Sigmoid colon (tissue), 7 donors: ENCODE data around the gene C19orf38. TPM values are rescaled to one million over a fixed set of nuclear protein-coding genes. Genes with fewer than 3 reads are reported as not detected.

Experiments used
- DNase-seq: peaks from one replicate; pipeline ENCODE4 v3.0.0-alpha.2; 2019
- H3K27ac ChIP-seq, 4 donors: fragments of 200-600 bp; sonication (generic); one replicate each; pipeline ENCODE4 v1.5.1; 2016 to 2019; ENCODE audit warnings: mild to moderate bottlenecking in 1 of 4
- H3K27me3 ChIP-seq, 3 donors: fragments of 200-600 bp; sonication (generic); one replicate each; pipeline ENCODE4 v1.5.1; 2019; ENCODE audit warnings: mild to moderate bottlenecking in 1 of 3
- H3K36me3 ChIP-seq, 4 donors: fragments of 200-600 bp; sonication (generic); one replicate each; pipeline ENCODE4 v1.5.1; 2016 to 2019
- H3K4me1 ChIP-seq, 4 donors: fragments of 200-600 bp; sonication (generic); one replicate each; pipeline ENCODE4 v1.5.1; 2017 to 2019
- H3K4me3 ChIP-seq, 4 donors: fragments of 200-600 bp; sonication (generic); one replicate each; pipeline ENCODE4 v1.5.1; 2017 to 2019; ENCODE audit warnings: mild to moderate bottlenecking in 2 of 4, moderate library complexity in 1 of 4
- H3K9me3 ChIP-seq, 4 donors: fragments of 200-600 bp in 3 of 4; sonication (generic) in 3 of 4; one replicate each; pipeline versions ENCODE4 v1.5.1 to v1.6.1; 2013 to 2019
- EP300 ChIP-seq, 4 donors: sonication (generic); formaldehyde crosslinking; IDR thresholded peaks; one replicate each; pipeline ENCODE4 v1.6.1; 2017; ENCODE audit warnings: antibody characterized with exemption in 4 of 4
- POLR2A ChIP-seq, 2 donors: fragments of 450-650 bp; IDR thresholded peaks; one replicate each; pipeline ENCODE4 v1.6.1; 2016; ENCODE audit warnings: antibody characterized with exemption in 2 of 2, mild to moderate bottlenecking in 2 of 2, moderate library complexity in 2 of 2
- POLR2AphosphoS5 ChIP-seq, 4 donors: sonication (generic); formaldehyde crosslinking; IDR thresholded peaks; one replicate each; pipeline ENCODE4 v1.6.1; 2017; ENCODE audit warnings: antibody characterized with exemption in 4 of 4
- WGBS, 2 donors: extraction: QIAGEN DNeasy Blood & Tissue Kit; methylation state at CpG; one replicate each; pipeline ENCODE4 v1.1.7; 2013; 5-methylcytosine and 5-hydroxymethylcytosine counted together
- intact Hi-C: fragments of 100-400 bp; cut with DNase I; formaldehyde crosslinking; loops from one replicate; pipeline ENCODE4 v1.15.1; 2023
- polyA plus RNA-seq, 3 donors: library from polyadenylated mRNA; stranded (reverse); fragments of 200-250 nt; gene quantifications; one replicate each; pipeline ENCODE4 v1.2.3, GENCODE V29; 2013
- total RNA-seq, 4 donors: library from RNA; depleted of rRNA; stranded (reverse); fragments of >200 nt; gene quantifications; one replicate each; pipeline ENCODE4 v1.1.0, GENCODE V29; 2016
- TF ChIP-seq, protein P1 (sequence below), 4 experiments: fragments of 450-650 bp in 3 of 4; fragments of 200-600 bp in 1 of 4; IDR thresholded peaks; one replicate each; pipeline ENCODE4 v1.5.1; 2016 to 2019; ENCODE audit warnings: antibody characterized with exemption in 4 of 4, mild to moderate bottlenecking in 3 of 4, moderate library complexity in 2 of 4
- donor health status: healthy with polysubstance abuse.
- donor health status: Bipolar disorder and iron deficiency.
- donor health status: healthy.

Gene C19orf38
- total and polyA plus RNA-seq, 7 donors, result 0.92 to 3.3 (median 1.6) TPM; not detected in 1

DNA sequence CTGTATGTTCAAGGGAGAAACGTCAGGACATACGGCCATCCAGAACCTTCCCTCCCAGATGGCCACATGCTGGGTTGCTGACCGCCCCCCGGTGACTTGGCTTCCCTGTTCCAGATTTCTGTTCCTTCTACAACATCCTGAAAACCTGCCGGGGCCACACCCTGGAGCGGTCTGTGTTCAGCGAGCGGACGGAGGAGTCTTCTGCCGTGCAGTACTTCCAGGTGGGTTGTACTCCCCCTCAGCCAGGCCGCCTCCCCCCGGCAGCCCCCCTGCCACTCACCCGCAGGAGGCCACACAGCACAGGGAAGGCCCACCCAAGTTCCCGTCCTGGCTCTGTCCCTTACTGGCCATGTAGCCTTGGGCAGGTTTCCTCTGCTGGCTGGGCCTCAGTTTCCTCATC lies 59.7 kb downstream of the C19orf38 start:
- TF ChIP-seq POLR2AphosphoS5 (IDR thresholded peaks at IDR 0.05) (no peak), EP300 (IDR thresholded peaks at IDR 0.05) (no peak), POLR2A (IDR thresholded peaks at IDR 0.05) (no peak)
- TF ChIP-seq, protein P1, sequence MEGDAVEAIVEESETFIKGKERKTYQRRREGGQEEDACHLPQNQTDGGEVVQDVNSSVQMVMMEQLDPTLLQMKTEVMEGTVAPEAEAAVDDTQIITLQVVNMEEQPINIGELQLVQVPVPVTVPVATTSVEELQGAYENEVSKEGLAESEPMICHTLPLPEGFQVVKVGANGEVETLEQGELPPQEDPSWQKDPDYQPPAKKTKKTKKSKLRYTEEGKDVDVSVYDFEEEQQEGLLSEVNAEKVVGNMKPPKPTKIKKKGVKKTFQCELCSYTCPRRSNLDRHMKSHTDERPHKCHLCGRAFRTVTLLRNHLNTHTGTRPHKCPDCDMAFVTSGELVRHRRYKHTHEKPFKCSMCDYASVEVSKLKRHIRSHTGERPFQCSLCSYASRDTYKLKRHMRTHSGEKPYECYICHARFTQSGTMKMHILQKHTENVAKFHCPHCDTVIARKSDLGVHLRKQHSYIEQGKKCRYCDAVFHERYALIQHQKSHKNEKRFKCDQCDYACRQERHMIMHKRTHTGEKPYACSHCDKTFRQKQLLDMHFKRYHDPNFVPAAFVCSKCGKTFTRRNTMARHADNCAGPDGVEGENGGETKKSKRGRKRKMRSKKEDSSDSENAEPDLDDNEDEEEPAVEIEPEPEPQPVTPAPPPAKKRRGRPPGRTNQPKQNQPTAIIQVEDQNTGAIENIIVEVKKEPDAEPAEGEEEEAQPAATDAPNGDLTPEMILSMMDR (IDR thresholded peaks at IDR 0.05), result no peak
- peaks cover 28 to 55% (median 46%) of the 10 kb centered on the region in 4 donors for H3K36me3 ChIP-seq
- no peaks in the 10 kb centered on the region for H3K9me3 ChIP-seq
- H3K4me3 ChIP-seq, result no peak overlapping the region
- no peaks in the 10 kb centered on the region for H3K4me1 ChIP-seq
- DNase-seq, result no peak
- intact Hi-C loops, result no loop called here
- 91 to 92% methylated on average over 14 of the region's 14 CpGs for WGBS, 2 donors
- no peak overlapping the region for H3K27ac ChIP-seq
- no peaks in the 10 kb centered on the region for H3K27me3 ChIP-seq

DNA sequence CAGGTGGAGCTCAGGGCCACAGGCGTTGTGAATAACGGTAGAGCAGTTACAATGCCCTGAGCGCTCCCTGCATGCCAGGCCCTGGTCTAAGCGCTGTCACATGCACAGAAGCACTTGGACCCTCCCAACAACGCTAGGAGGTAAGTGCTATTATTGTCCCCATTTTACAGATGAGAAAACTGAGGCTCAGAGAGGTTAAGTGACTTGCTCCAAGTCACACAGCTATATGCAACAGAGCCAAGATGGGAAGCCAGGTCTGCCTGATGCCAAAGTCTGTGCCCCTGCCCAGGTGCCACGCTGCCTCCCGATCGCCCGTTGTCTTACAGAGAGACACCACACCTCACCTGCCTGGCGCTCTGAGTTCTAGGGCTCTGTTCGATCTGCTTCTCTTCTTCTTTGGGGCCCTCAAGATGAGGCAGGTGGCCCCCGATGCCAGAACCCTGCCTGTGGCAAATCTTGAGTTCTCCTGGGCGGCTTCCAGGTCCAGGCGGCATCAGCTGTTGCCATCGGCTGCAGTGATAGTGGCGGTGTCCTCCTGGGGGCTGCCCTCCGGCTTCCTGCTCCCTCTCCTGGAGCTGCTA lies 60.3 kb downstream of the C19orf38 start:
- Histone ChIP-seq H3K9me3 (no peaks in the 10 kb centered on the region), H3K4me1 (no peaks in the 10 kb centered on the region), H3K4me3 (no peak overlapping the region), H3K36me3 (peaks cover 28 to 61% (median 47%) of the 10 kb centered on the region in 4 donors), H3K27me3 (no peaks in the 10 kb centered on the region), H3K27ac (no peak overlapping the region)
- no peak for DNase-seq
- intact Hi-C loops, result no loop called here
- no peak for TF ChIP-seq POLR2A (IDR thresholded peaks at IDR 0.05)
- TF ChIP-seq, protein P1 (IDR thresholded peaks at IDR 0.05), result no peak
- TF ChIP-seq POLR2AphosphoS5 (IDR thresholded peaks at IDR 0.05), result no peak
- TF ChIP-seq EP300 (IDR thresholded peaks at IDR 0.05), result no peak
- WGBS, 2 donors, result 96 to 97% methylated on average over 17 of the region's 17 CpGs

DNA sequence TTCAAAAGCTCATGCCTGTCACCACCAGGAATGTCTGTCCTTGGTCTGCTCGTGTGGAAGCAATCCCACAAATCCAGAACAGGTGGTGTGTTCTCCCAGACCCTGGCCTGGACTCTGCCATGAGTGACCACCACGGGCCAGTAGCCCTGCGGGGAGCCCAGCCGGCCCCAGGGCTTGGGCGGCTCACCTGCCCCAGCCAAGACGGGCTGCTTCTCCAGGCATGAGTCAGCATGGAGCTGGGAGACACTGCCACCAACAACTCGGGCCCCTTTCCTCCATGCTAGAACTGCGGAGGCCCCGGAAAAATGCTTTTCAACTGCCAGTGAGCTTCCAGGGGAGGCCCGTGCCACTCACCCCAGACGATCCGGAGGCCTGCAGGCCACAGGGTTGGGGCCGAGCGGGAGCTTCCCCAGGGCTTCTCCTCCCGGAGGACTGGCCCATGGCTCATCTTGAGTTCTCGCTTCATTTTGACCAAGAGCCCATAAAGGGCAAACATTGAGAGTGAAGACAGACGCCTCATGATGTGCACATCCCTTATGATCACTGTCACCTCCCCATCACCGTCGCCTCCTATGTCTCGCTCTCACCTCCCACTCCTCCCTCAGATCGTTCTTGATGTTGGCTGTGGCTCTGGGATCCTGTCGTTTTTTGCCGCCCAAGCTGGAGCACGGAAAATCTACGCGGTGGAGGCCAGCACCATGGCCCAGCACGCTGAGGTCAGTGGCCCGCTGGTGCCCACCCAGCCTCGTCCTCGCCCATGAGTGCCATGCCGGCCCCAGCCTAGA lies 63.6 kb downstream of the C19orf38 start:
- intact Hi-C loops, result no loop called here
- Histone ChIP-seq H3K36me3 (peaks cover 36 to 93% (median 56%) of the 10 kb centered on the region in 4 donors), H3K9me3 (no peaks in the 10 kb centered on the region), H3K4me1 (no peaks in the 10 kb centered on the region), H3K27ac (no peak overlapping the region), H3K27me3 (no peaks in the 10 kb centered on the region), H3K4me3 (no peak overlapping the region)
- TF ChIP-seq POLR2AphosphoS5 (IDR thresholded peaks at IDR 0.05) (no peak), EP300 (IDR thresholded peaks at IDR 0.05) (no peak), POLR2A (IDR thresholded peaks at IDR 0.05) (no peak)
- TF ChIP-seq, protein P1 (IDR thresholded peaks at IDR 0.05), result no peak
- no peak for DNase-seq
- 94 to 95% methylated on average over 31 of the region's 31 CpGs for WGBS, 2 donors

DNA sequence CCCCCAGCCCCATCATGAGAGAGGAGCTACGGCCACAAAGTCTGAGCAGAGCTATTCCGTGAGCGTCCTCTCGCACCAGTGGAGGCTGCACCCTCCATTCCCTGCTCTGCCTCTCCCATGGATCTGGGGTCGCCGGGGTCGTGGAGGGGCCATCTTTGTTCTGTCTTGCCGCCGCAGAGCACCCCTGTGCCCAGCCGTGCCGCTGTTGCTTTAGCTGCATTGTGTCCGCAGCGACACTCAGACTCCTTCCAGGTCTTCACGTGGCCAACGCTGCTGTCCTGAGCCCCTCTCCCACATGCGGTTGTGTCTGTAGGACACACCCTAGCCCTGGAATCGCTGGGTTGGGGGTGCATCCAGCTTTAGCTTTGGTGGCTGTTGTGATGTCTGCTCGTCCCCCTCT lies 64.4 kb downstream of the C19orf38 start:
- Histone ChIP-seq H3K4me3 (no peak overlapping the region), H3K27me3 (no peaks in the 10 kb centered on the region), H3K36me3 (peaks cover 36 to 91% (median 56%) of the 10 kb centered on the region in 4 donors), H3K27ac (no peak overlapping the region), H3K4me1 (no peaks in the 10 kb centered on the region), H3K9me3 (no peaks in the 10 kb centered on the region)
- TF ChIP-seq EP300 (IDR thresholded peaks at IDR 0.05) (no peak), POLR2AphosphoS5 (IDR thresholded peaks at IDR 0.05) (no peak), POLR2A (IDR thresholded peaks at IDR 0.05) (no peak)
- TF ChIP-seq, protein P1 (IDR thresholded peaks at IDR 0.05), result no peak
- 97 to 98% methylated on average over 18 of the region's 18 CpGs for WGBS, 2 donors
- intact Hi-C loops, result no loop called here
- DNase-seq, result no peak
